Prostate gland (tissue), 2 donors: ENCODE data around the gene HK1. TPM values are rescaled to one million over a fixed set of nuclear protein-coding genes. Genes with fewer than 3 reads are reported as not detected.
"Not testable (repeated sequence)": the region's sequence is repeated elsewhere in the genome, so short reads cannot be mapped to it uniquely, and the experiment has no call there.

Experiments
- DNase-seq: peaks from one replicate; pipeline ENCODE4 v3.0.0-alpha.2; 2019; ENCODE audit warnings: low spot score
- H3K27ac ChIP-seq, 2 donors: fragments of 200-600 bp; sonication (generic); 2 replicates each; pipeline ENCODE4 v1.5.1; 2017 to 2019
- H3K27me3 ChIP-seq: fragments of 200-600 bp; sonication (generic); replicated peaks from 2 replicates; pipeline ENCODE4 v1.5.1; 2019; ENCODE audit not compliant: insufficient read depth
- H3K36me3 ChIP-seq, 2 donors: fragments of 200-600 bp; sonication (generic); 1 replicate in 1 of 2; 2 replicates in 1 of 2; pipeline versions ENCODE4 v1.5.1 to v1.8.1; 2017 to 2019
- H3K4me1 ChIP-seq: fragments of 200-600 bp; sonication (generic); replicated peaks from 2 replicates; pipeline ENCODE4 v1.5.1; 2019
- H3K4me3 ChIP-seq, 2 donors: fragments of 200-600 bp; sonication (generic); 2 replicates each; pipeline ENCODE4 v1.5.1; 2017 to 2019
- H3K9me3 ChIP-seq: fragments of 200-600 bp; sonication (generic); 2 replicates; pipeline ENCODE4 v1.5.1; 2017
- POLR2A ChIP-seq: fragments of 450-650 bp; IDR thresholded peaks from one replicate; pipeline ENCODE4 v1.6.1; 2016; ENCODE audit warnings: antibody characterized with exemption, mild to moderate bottlenecking
- POLR2AphosphoS5 ChIP-seq: sonication (generic); formaldehyde crosslinking; IDR thresholded peaks from one replicate; pipeline ENCODE4 v1.6.1; 2017; ENCODE audit warnings: antibody characterized with exemption
- WGBS: methylation state at CpG from one replicate; pipeline ENCODE4 v1.1.5; 2018; 5-methylcytosine and 5-hydroxymethylcytosine counted together
- intact Hi-C: fragments of 100-400 bp; cut with DNase I; formaldehyde crosslinking; loops from one replicate; pipeline ENCODE4 v1.14.2; 2022
- total RNA-seq, 2 donors: library from RNA; depleted of rRNA; stranded (reverse); fragments of >200 nt; gene quantifications; one replicate each; pipeline ENCODE4 v1.1.0, GENCODE V29; 2016
- TF ChIP-seq, protein P1 (sequence below), 4 experiments: fragments of 200-600 bp in 2 of 4; fragments of 450-650 bp in 2 of 4; sonication (generic) in 2 of 4; IDR thresholded peaks; 1 replicate in 3 of 4; 2 replicates in 1 of 4; pipeline ENCODE4 v1.5.1; 2016 to 2019; ENCODE audit warnings: antibody characterized with exemption in 4 of 4, mild to moderate bottlenecking in 2 of 4, moderate library complexity in 2 of 4

Gene HK1
- total RNA-seq, 2 donors from 2014 or later, result 67.8 to 134 TPM

DNA sequence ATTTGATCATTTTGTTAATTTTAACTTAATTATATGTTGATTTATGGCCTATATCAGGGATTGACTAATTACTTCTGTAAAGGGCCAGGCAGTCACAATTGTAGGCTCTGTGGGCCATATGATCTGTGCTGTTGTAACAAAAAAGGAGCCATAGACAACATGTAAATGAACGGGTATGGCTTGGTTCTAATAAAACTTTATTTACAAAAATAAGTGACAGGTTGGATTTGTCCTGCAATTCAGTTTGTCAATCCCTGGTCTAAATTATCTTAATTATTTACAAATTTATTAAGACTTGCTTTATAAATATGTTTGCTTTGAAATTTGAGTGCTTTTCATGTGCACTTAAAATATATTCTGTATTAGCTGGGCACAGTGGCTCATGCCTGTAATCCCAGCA is 2.9 kb upstream of the HK1 start:
- no peak for TF ChIP-seq POLR2A
- no peak for TF ChIP-seq POLR2AphosphoS5
- TF ChIP-seq, protein P1, sequence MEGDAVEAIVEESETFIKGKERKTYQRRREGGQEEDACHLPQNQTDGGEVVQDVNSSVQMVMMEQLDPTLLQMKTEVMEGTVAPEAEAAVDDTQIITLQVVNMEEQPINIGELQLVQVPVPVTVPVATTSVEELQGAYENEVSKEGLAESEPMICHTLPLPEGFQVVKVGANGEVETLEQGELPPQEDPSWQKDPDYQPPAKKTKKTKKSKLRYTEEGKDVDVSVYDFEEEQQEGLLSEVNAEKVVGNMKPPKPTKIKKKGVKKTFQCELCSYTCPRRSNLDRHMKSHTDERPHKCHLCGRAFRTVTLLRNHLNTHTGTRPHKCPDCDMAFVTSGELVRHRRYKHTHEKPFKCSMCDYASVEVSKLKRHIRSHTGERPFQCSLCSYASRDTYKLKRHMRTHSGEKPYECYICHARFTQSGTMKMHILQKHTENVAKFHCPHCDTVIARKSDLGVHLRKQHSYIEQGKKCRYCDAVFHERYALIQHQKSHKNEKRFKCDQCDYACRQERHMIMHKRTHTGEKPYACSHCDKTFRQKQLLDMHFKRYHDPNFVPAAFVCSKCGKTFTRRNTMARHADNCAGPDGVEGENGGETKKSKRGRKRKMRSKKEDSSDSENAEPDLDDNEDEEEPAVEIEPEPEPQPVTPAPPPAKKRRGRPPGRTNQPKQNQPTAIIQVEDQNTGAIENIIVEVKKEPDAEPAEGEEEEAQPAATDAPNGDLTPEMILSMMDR (IDR thresholded peaks at IDR 0.05), result no peak
- Histone ChIP-seq H3K36me3 (no peaks in the 10 kb centered on the region), H3K9me3 (no peaks in the 10 kb centered on the region), H3K27me3 (no peaks in the 10 kb centered on the region), H3K27ac (no peak overlapping the region), H3K4me1 (no peaks in the 10 kb centered on the region), H3K4me3 (no peak overlapping the region)
- no peak for DNase-seq
- intact Hi-C loops, result no loop called here
- WGBS, result 94% methylated on average over 1 of the region's 1 CpG

- no peak for TF ChIP-seq POLR2AphosphoS5
- TF ChIP-seq POLR2A, result no peak
- TF ChIP-seq, protein P1 (IDR thresholded peaks at IDR 0.05), result no peak
- Histone ChIP-seq H3K9me3 (no peaks in the 10 kb centered on the region), H3K27ac (no peak overlapping the region), H3K4me1 (no peaks in the 10 kb centered on the region), H3K36me3 (no peaks in the 10 kb centered on the region), H3K4me3 (no peak overlapping the region), H3K27me3 (no peaks in the 10 kb centered on the region)
- intact Hi-C loops, result no loop called here
- DNase-seq, result no peak
- WGBS, result 92% methylated on average over 6 of the region's 6 CpGs
These were observed 1.8 kb upstream of the HK1 start for GRCh38 chr10:69276503-69276902.

GRCh38 chr10:69279110-69279509 is 814 bp downstream of the HK1 start:
- no peaks in the 10 kb centered on the region for H3K9me3 ChIP-seq
- no peak for DNase-seq
- no peak overlapping the region for H3K4me3 ChIP-seq
- no peak overlapping the region for H3K27ac ChIP-seq
- H3K27me3 ChIP-seq, result no peaks in the 10 kb centered on the region
- WGBS, result 96% methylated on average over 2 of the region's 2 CpGs
- TF ChIP-seq, protein P1 (IDR thresholded peaks at IDR 0.05), result no peak
- TF ChIP-seq POLR2AphosphoS5, result no peak
- TF ChIP-seq POLR2A, result no peak
- intact Hi-C loops, result no loop called here
- no peaks in the 10 kb centered on the region for H3K4me1 ChIP-seq
- H3K36me3 ChIP-seq, result no peaks in the 10 kb centered on the region

- Histone ChIP-seq H3K9me3 (no peaks in the 10 kb centered on the region), H3K4me3 (no peak overlapping the region), H3K36me3 (no peaks in the 10 kb centered on the region), H3K4me1 (no peaks in the 10 kb centered on the region), H3K27me3 (no peaks in the 10 kb centered on the region), H3K27ac (no peak overlapping the region)
- DNase-seq, result no peak
- WGBS, result 83% methylated on average over 8 of the region's 8 CpGs
- intact Hi-C loops, result no loop called here
- TF ChIP-seq POLR2AphosphoS5 (no peak), POLR2A (no peak)
- TF ChIP-seq, protein P1 (IDR thresholded peaks at IDR 0.05), result no peak
These were observed 3.5 kb downstream of the HK1 start for GRCh38 chr10:69281507-69282413.

DNA sequence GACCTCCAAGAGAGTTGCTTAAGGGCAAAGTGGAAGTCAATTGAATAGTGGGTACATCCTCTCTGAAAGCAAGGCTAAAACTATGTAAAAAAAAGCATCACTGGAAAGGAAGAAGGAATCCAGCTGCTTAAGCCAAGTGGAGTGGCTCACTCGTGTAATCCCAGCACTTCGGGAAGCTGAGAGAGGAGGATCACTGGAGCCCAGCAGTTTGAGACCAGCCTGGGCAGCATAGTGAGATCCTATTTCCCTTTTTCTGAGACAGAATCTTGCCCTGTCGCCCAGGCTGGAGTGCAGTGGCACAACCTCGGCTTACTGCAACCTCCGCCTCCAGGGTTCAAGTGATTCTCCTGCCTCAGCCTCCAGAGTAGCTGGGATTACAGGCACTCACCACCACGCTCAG is 6.1 kb downstream of the HK1 start:
- H3K4me1 ChIP-seq, H3K27me3 ChIP-seq, H3K4me3 ChIP-seq, H3K27ac ChIP-seq, H3K9me3 ChIP-seq, DNase-seq, H3K36me3 ChIP-seq, intact Hi-C loops: not testable (repeated sequence)
- 87% methylated on average over 6 of the region's 6 CpGs for WGBS
